GM12878 (cell line): ENCODE measurements around the gene RPP40. TPM values are rescaled to one million over a fixed set of nuclear protein-coding genes. Genes with fewer than 3 reads are reported as not detected.

Source experiments
- ATAC-seq: fragments of 200-7000 bp; cut with Tn5 transposase; 3 replicates; pipeline ENCODE4 v1.9.1; 2020; ENCODE audit warnings: mild to moderate bottlenecking, moderate library complexity
- BruUV-seq: library from RNA; stranded (reverse); fragments of 400-500 nt; replicated peaks from 2 replicates; lab custom pipeline; 2021; lab: Mats Ljungman, UMichigan
- CTCF ChIA-PET: fragments of 300-600 bp; sonication (Branson Sonifier 250); formaldehyde crosslinking; extraction: SDS; loops from one replicate; lab custom pipeline; 2021; ENCODE audit warnings: inconsistent platforms; lab: Yijun Ruan, JAX
- POLR2A ChIA-PET: fragments of 350-600 bp; formaldehyde crosslinking; extraction: SDS; loops from one replicate; lab custom pipeline; 2021; ENCODE audit warnings: inconsistent platforms; lab: Charles Lee
- RAD21 ChIA-PET: fragments of 300-600 bp; sonication (Branson Sonifier 250); formaldehyde crosslinking; loops from one replicate; lab custom pipeline; 2023; ENCODE audit warnings: antibody characterized with exemption; ENCODE audit not compliant: unreplicated experiment; lab: Charles Lee
- SMC1A ChIA-PET: fragments of 300-600 bp; sonication (Branson Sonifier 250); formaldehyde crosslinking; loops from one replicate; lab custom pipeline; 2023; ENCODE audit not compliant: unreplicated experiment, uncharacterized antibody; lab: Charles Lee
- DNase-seq: peaks from one replicate; pipeline ENCODE4 v3.0.0-alpha.2; 2011; ENCODE audit warnings: low read depth, low spot score
- FAIRE-seq: peaks from 3 replicates; lab custom pipeline; 2011; peaks lifted over from hg19 to GRCh38; lab: Jason Lieb, UNC
- H2AFZ ChIP-seq: 2 replicates; pipeline ENCODE4 v1.6.0; 2011; ENCODE audit warnings: low read depth, low read length, control low read depth; ENCODE audit not compliant: control insufficient read depth
- H3K27ac ChIP-seq: 2 replicates; pipeline ENCODE4 v1.5.1; 2011; ENCODE audit warnings: control low read depth; ENCODE audit not compliant: control insufficient read depth, insufficient read depth
- H3K27me3 ChIP-seq, 2 experiments: replicated peaks in 1 of 2; 2 replicates each; pipeline versions ENCODE4 v1.6.0 to v1.6.1; 2011; ENCODE audit warnings: low read length in 1 of 2; ENCODE audit not compliant: control insufficient read depth in 2 of 2, insufficient read depth in 2 of 2
- H3K36me3 ChIP-seq, 2 experiments: 2 replicates each; pipeline ENCODE4 v1.5.1; 2011; ENCODE audit warnings: low read length in 1 of 2; ENCODE audit not compliant: control insufficient read depth in 2 of 2, insufficient read depth in 2 of 2
- H3K4me1 ChIP-seq: 2 replicates; pipeline ENCODE4 v1.6.1; 2011; ENCODE audit warnings: mild to moderate bottlenecking, low read length, moderate library complexity, mixed read lengths; ENCODE audit not compliant: control insufficient read depth, insufficient read depth
- H3K4me2 ChIP-seq: 2 replicates; pipeline ENCODE4 v1.6.0; 2011; ENCODE audit warnings: control low read depth; ENCODE audit not compliant: control insufficient read depth, insufficient read depth
- H3K4me3 ChIP-seq: fragments of 200-600 bp; sonication (generic); 2 replicates; pipeline ENCODE4 v1.5.1; 2016
- H3K79me2 ChIP-seq: 2 replicates; pipeline ENCODE4 v1.6.0; 2011; ENCODE audit warnings: low read length; ENCODE audit not compliant: control insufficient read depth, insufficient read depth
- H3K9ac ChIP-seq: 2 replicates; pipeline ENCODE4 v1.8.0; 2011; ENCODE audit warnings: low read length, control low read depth, mixed read lengths; ENCODE audit not compliant: control insufficient read depth, insufficient read depth
- H3K9me3 ChIP-seq: replicated peaks from 3 replicates; pipeline ENCODE4 v1.5.1; 2011; ENCODE audit warnings: mild to moderate bottlenecking, low read length; ENCODE audit not compliant: control insufficient read depth, insufficient read depth
- H4K20me1 ChIP-seq: 2 replicates; pipeline ENCODE4 v1.6.0; 2011; ENCODE audit not compliant: control insufficient read depth, insufficient read depth
- ASH2L ChIP-seq: fragments of 300-600, 200-600 bp; sonication (generic); IDR thresholded peaks from 2 replicates; pipeline ENCODE4 v1.6.1; 2017; ENCODE audit warnings: low read depth, mild to moderate bottlenecking, borderline replicate concordance
- BHLHE40 ChIP-seq, 2 experiments: fragments of 450-650 bp in 1 of 2; IDR thresholded peaks; 2 replicates each; pipeline ENCODE4 v1.6.1; 2011 to 2017; ENCODE audit warnings: low read depth in 2 of 2, borderline replicate concordance in 1 of 2, improper control_type of control experiment in 1 of 2, low read length in 1 of 2, mild to moderate bottlenecking in 1 of 2
- CBX5 ChIP-seq: sonication (generic); IDR thresholded peaks from 2 replicates; pipeline ENCODE4 v1.6.1; 2016; ENCODE audit warnings: low read depth, moderate library complexity, mild to moderate bottlenecking, inconsistent platforms
- EZH2 ChIP-seq: IDR thresholded peaks from 2 replicates; pipeline ENCODE4 v1.6.1; 2012; ENCODE audit warnings: low read depth, mild to moderate bottlenecking, control low read depth, inconsistent platforms, low read length, borderline replicate concordance; ENCODE audit not compliant: control insufficient read depth
- FOXK2 ChIP-seq: fragments of 450-650 bp; IDR thresholded peaks from 2 replicates; pipeline ENCODE4 v1.6.1; 2017; ENCODE audit warnings: mild to moderate bottlenecking, moderate library complexity
- HDAC6 ChIP-seq: fragments of 200-600 bp; sonication (generic); IDR thresholded peaks from one replicate; pipeline ENCODE4 v1.8.0; 2017; ENCODE audit warnings: antibody characterized with exemption; ENCODE audit not compliant: unreplicated experiment
- JUND ChIP-seq: IDR thresholded peaks from 2 replicates; pipeline ENCODE4 v1.6.1; 2012; ENCODE audit warnings: low read depth, mild to moderate bottlenecking, low read length, improper control_type of control experiment, moderate library complexity
- SREBF1 ChIP-seq: IDR thresholded peaks from 2 replicates; pipeline ENCODE4 v1.6.1; 2012; ENCODE audit warnings: mild to moderate bottlenecking, low read length
- STAT3 ChIP-seq: IDR thresholded peaks from 2 replicates; pipeline ENCODE4 v1.6.1; 2011; ENCODE audit warnings: low read depth, low read length, improper control_type of control experiment
- SUPT20H ChIP-seq: IDR thresholded peaks from 2 replicates; pipeline ENCODE4 v1.6.1; 2011; ENCODE audit warnings: low read depth, mild to moderate bottlenecking, low read length, moderate library complexity, borderline replicate concordance; ENCODE audit not compliant: control insufficient read depth
- SUZ12 ChIP-seq: fragments of 200-600 bp; sonication (generic); IDR thresholded peaks from one replicate; pipeline ENCODE4 v1.6.1; 2018; ENCODE audit warnings: antibody characterized with exemption, mild to moderate bottlenecking; ENCODE audit not compliant: unreplicated experiment
- WGBS: methylation state at CpG from one replicate; pipeline ENCODE4 v1.1.6; 2016; ENCODE audit warnings: low lambda C conversion rate; ENCODE audit not compliant: insufficient replicate concordance, insufficient coverage; ENCODE audit errors: missing lambda C conversion rate; 5-methylcytosine and 5-hydroxymethylcytosine counted together
- in situ Hi-C: fragments of 300-500 bp; cut with MboI; formaldehyde crosslinking; loops from 9 replicates; pipeline ENCODE4 v1.14.3; 2018; ENCODE audit warnings: mixed read lengths
- intact Hi-C: fragments of 100-400 bp; cut with micrococcal nuclease; formaldehyde crosslinking; loops from one replicate; pipeline ENCODE4 v1.14.2; 2022; ENCODE audit not compliant: unreplicated experiment
- polyA plus RNA-seq, 11 experiments: library from polyadenylated mRNA; depleted of rRNA in 4 of 11; unstranded in 6 of 11; stranded (reverse) in 5 of 11; fragments of >200 nt; fragmentation: Nextera tagmentation in 4 of 11; fragmentation: Illumina TruSeq in 1 of 11; extraction: Ambion mirVana in 4 of 11; extraction: Trizol in 1 of 11; gene quantifications; 1 replicate in 1 of 11; 2 replicates in 10 of 11; pipeline versions ENCODE4 v1.2.1 to v1.2.3, GENCODE V29; 2011 to 2016; ENCODE audit warnings: inconsistent platforms in 2 of 11, missing spikeins in 2 of 11, low read depth in 1 of 11
- total RNA-seq, 4 experiments: library from RNA; depleted of rRNA in 3 of 4; stranded (reverse); fragments of >200 nt in 3 of 4; fragmentation: Illumina TruSeq in 1 of 4; extraction: Trizol in 1 of 4; gene quantifications; 2 replicates each; pipeline versions ENCODE4 v1.2.1 to v1.2.3, GENCODE V29; 2013 to 2021
- TF ChIP-seq, protein P1 (sequence below): IDR thresholded peaks from 2 replicates; pipeline ENCODE4 v1.6.1; 2012; ENCODE audit warnings: improper control_type of control experiment, low read depth, low read length; ENCODE audit not compliant: insufficient replicate concordance

The RPP40 gene
- total and polyA plus RNA-seq, 10 of the 15 experiments (the other 5 are each of a cell fraction or from before 2014, with no cell fraction given), result 5.6 to 46.3 (median 21.7) TPM

DNA sequence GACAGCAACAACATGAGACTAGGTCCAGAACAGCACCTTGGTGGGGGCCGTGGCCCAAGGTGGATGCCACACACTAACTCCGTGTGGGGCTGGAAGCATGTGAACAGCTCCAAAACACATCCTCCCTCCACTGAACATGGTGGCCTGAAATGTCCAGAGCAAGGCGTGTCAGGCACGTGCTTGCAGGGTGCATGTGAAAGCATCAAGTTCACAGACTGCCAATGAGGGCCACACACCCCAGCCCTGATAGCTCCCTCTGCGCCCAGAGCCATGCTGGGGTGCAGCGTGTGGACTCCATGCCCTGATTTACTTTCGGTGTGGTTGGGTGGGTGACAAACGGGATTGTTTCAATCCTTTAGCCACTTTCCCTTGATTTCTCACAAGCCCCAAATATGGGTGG is 20.1 kb upstream of the RPP40 start:
- Histone ChIP-seq H2AFZ (no peak overlapping the region), H3K79me2 (no peaks in the 10 kb centered on the region), H3K9me3 (no peaks in the 10 kb centered on the region), H3K9ac (no peak overlapping the region), H3K36me3 (no peaks in the 10 kb centered on the region), H3K4me1 (no peaks in the 10 kb centered on the region), H4K20me1 (no peaks in the 10 kb centered on the region), H3K4me2 (no peak overlapping the region), H3K27me3 (no peaks in the 10 kb centered on the region), H3K4me3 (no peak overlapping the region), H3K27ac (no peak overlapping the region)
- intact Hi-C loops (no loop called here), in situ Hi-C loops (no loop called here)
- WGBS, result 81% methylated on average over 8 of the region's 8 CpGs
- ChIA-PET CTCF (no interaction called here), POLR2A (no interaction called here), RAD21 (no interaction called here), SMC1A (no interaction called here)
- no peak for DNase-seq
- no peak for ATAC-seq
- FAIRE-seq, result no peak
- TF ChIP-seq ASH2L (no peak), CBX5 (no peak), JUND (no peak), BHLHE40 (IDR thresholded peaks at IDR 0.05; ENCODE audit: borderline replicate concordance in 1 of 2, low read depth in 2 of 2, low read length in 1 of 2) (no peak), EZH2 (no peak), SUPT20H (no peak), STAT3 (no peak), SREBF1 (no peak), SUZ12 (no peak), HDAC6 (no peak), FOXK2 (no peak)
- TF ChIP-seq, protein P1, sequence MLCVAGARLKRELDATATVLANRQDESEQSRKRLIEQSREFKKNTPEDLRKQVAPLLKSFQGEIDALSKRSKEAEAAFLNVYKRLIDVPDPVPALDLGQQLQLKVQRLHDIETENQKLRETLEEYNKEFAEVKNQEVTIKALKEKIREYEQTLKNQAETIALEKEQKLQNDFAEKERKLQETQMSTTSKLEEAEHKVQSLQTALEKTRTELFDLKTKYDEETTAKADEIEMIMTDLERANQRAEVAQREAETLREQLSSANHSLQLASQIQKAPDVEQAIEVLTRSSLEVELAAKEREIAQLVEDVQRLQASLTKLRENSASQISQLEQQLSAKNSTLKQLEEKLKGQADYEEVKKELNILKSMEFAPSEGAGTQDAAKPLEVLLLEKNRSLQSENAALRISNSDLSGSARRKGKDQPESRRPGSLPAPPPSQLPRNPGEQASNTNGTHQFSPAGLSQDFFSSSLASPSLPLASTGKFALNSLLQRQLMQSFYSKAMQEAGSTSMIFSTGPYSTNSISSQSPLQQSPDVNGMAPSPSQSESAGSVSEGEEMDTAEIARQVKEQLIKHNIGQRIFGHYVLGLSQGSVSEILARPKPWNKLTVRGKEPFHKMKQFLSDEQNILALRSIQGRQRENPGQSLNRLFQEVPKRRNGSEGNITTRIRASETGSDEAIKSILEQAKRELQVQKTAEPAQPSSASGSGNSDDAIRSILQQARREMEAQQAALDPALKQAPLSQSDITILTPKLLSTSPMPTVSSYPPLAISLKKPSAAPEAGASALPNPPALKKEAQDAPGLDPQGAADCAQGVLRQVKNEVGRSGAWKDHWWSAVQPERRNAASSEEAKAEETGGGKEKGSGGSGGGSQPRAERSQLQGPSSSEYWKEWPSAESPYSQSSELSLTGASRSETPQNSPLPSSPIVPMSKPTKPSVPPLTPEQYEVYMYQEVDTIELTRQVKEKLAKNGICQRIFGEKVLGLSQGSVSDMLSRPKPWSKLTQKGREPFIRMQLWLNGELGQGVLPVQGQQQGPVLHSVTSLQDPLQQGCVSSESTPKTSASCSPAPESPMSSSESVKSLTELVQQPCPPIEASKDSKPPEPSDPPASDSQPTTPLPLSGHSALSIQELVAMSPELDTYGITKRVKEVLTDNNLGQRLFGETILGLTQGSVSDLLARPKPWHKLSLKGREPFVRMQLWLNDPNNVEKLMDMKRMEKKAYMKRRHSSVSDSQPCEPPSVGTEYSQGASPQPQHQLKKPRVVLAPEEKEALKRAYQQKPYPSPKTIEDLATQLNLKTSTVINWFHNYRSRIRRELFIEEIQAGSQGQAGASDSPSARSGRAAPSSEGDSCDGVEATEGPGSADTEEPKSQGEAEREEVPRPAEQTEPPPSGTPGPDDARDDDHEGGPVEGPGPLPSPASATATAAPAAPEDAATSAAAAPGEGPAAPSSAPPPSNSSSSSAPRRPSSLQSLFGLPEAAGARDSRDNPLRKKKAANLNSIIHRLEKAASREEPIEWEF, result no peak
- no TSS peak for BruUV-seq
